ENCODE measurements around the gene NXPH3.

NXPH3 gene

GRCh38 chr17:49595328-49595727 is 19.7 kb downstream of the NXPH3 start:
- Histone ChIP-seq H3K36me3 (ENCODE audit: control insufficient read depth, insufficient read depth, low read length) (peaks cover 9% of the 10 kb centered on the region), H3K4me3 (replicated peaks; ENCODE audit: low read depth, low read length) (no peak overlapping the region), H3K27me3 (replicated peaks; ENCODE audit: control insufficient read depth, insufficient read depth, low read length) (no peaks in the 10 kb centered on the region)
- DNase-seq (ENCODE audit: extremely low read depth, insufficient read length) = no peak
- TF ChIP-seq CTCF (IDR thresholded peaks at IDR 0.05; ENCODE audit: insufficient read depth, low read length, poor library complexity, severe bottlenecking) = no peak

- H3K36me3 ChIP-seq (ENCODE audit: control insufficient read depth, insufficient read depth, low read length) = peaks cover 11% of the 10 kb centered on the region
- no peak overlapping the region for H3K4me3 ChIP-seq (replicated peaks; ENCODE audit: low read depth, low read length)
- H3K27me3 ChIP-seq (replicated peaks; ENCODE audit: control insufficient read depth, insufficient read depth, low read length) = no peaks in the 10 kb centered on the region
- TF ChIP-seq CTCF (IDR thresholded peaks at IDR 0.05; ENCODE audit: insufficient read depth, low read length, poor library complexity, severe bottlenecking) = no peak
- no peak for DNase-seq (ENCODE audit: extremely low read depth, insufficient read length)
Observed at GRCh38 chr17:49595980-49596379, 20.3 kb downstream of the NXPH3 start.

DNA sequence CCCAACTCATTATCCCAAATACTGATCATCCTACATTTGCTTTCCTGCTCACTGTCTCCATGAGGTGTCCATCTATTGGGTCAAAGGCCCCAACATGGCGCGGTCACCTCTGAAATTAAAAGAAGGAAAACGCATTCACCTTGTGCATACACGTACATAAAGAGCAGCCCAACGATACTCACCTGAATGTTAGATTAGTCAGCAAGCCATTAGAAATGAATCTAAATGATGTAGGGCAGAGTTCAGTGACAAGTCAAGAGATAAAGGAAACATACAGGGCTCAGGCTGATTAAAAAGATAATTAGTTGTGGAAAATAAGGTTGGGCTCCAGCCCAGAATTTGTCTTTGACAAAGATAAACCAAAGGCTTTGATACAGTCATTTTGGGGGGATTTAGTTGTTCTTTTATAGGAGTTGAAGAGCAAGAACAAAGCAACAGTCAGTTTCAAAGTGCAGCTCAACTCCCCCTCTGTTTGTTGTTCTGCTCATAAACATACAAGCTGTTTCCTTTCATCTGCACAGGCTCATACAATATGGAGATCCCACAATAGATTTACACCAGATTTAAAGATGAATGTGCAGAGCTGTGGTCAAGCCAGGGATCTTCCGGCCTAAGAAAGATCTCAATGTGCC is 21.1 kb downstream of the NXPH3 start:
- H3K36me3 ChIP-seq (ENCODE audit: control insufficient read depth, insufficient read depth, low read length) = peaks cover 13% of the 10 kb centered on the region
- H3K4me3 ChIP-seq (replicated peaks; ENCODE audit: low read depth, low read length) = no peak overlapping the region
- no peak for TF ChIP-seq CTCF (IDR thresholded peaks at IDR 0.05; ENCODE audit: insufficient read depth, low read length, poor library complexity, severe bottlenecking)
- no peaks in the 10 kb centered on the region for H3K27me3 ChIP-seq (replicated peaks; ENCODE audit: control insufficient read depth, insufficient read depth, low read length)
- no peak for DNase-seq (ENCODE audit: extremely low read depth, insufficient read length)

DNA sequence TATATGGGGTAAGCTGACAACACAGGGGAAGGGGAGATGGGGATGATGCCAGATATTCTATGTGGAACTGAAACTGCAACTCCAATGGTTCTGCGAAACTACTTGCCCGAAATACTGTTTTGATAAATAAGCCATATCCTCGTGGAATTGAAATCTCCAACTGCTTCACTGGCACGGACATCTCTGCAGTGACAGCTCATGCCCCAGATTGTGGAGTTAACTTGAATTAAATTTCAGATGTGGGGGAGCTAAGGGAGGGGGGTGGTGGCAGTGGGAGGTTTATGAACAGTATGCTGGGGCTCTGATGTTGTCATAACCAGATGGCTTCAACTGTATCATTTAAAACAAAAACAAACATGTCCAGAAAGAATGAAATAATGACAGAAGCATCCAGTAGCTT is 21.8 kb downstream of the NXPH3 start:
- DNase-seq (ENCODE audit: extremely low read depth, insufficient read length) = no peak
- no peak for TF ChIP-seq CTCF (IDR thresholded peaks at IDR 0.05; ENCODE audit: insufficient read depth, low read length, poor library complexity, severe bottlenecking)
- no peaks in the 10 kb centered on the region for H3K27me3 ChIP-seq (replicated peaks; ENCODE audit: control insufficient read depth, insufficient read depth, low read length)
- peaks cover 14% of the 10 kb centered on the region for H3K36me3 ChIP-seq (ENCODE audit: control insufficient read depth, insufficient read depth, low read length)
- H3K4me3 ChIP-seq (replicated peaks; ENCODE audit: low read depth, low read length) = no peak overlapping the region

GRCh38 chr17:49597928-49598655 is 22.4 kb downstream of the NXPH3 start:
- TF ChIP-seq CTCF (IDR thresholded peaks at IDR 0.05; ENCODE audit: insufficient read depth, low read length, poor library complexity, severe bottlenecking) = no peak
- Histone ChIP-seq H3K4me3 (replicated peaks; ENCODE audit: low read depth, low read length) (no peak overlapping the region), H3K27me3 (replicated peaks; ENCODE audit: control insufficient read depth, insufficient read depth, low read length) (no peaks in the 10 kb centered on the region), H3K36me3 (ENCODE audit: control insufficient read depth, insufficient read depth, low read length) (peaks cover 14% of the 10 kb centered on the region)
- DNase-seq (ENCODE audit: extremely low read depth, insufficient read length) = no peak
